ENCODE results near the gene BTAF1. TPM values are rescaled to one million over a fixed set of nuclear protein-coding genes. Genes with fewer than 3 reads are reported as not detected.

BTAF1 gene
- total RNA-seq, 1 experiment from 2014 or later = 37.0 TPM

GRCh38 chr10:92001995-92002394 lies 78.4 kb downstream of the BTAF1 start:
- H3K27ac Mint-ChIP-seq (ENCODE audit: low read depth, unreplicated experiment) = no peak overlapping the region
- H3K9me3 Mint-ChIP-seq (ENCODE audit: unreplicated experiment) = peaks cover 5% of the 10 kb centered on the region
- peaks cover 69% of the 10 kb centered on the region for H3K36me3 Mint-ChIP-seq (ENCODE audit: insufficient read depth, unreplicated experiment)
- CTCF ChIA-PET = interaction anchor here (0.6 kb wide), 1 partner anchor 324 kb away, joined by 3 read pairs; no protein-coding TSS in a partner anchor
- no peaks in the 10 kb centered on the region for H3K27me3 Mint-ChIP-seq (ENCODE audit: insufficient read depth, unreplicated experiment)
- no TSS peak for BruUV-seq (replicated peaks)
- POLR2A ChIA-PET = interaction anchor here (0.6 kb wide), 1 partner anchor 22 kb away, joined by 3 read pairs; no protein-coding TSS in a partner anchor
- no peak overlapping the region for H3K4me3 Mint-ChIP-seq (ENCODE audit: unreplicated experiment)
- TF ChIP-seq CTCF (IDR thresholded peaks at IDR 0.05; ENCODE audit: unreplicated experiment) = no peak
- intact Hi-C loops (cut with micrococcal nuclease) = no loop called here
- H3K4me1 Mint-ChIP-seq (ENCODE audit: insufficient read depth, unreplicated experiment) = no peaks in the 10 kb centered on the region
- DNase-seq (ENCODE audit: unreplicated experiment) = no peak

- Mint-ChIP-seq H3K27ac (ENCODE audit: low read depth, unreplicated experiment) (no peak overlapping the region), H3K4me1 (ENCODE audit: insufficient read depth, unreplicated experiment) (no peaks in the 10 kb centered on the region), H3K9me3 (ENCODE audit: unreplicated experiment) (peaks cover 5% of the 10 kb centered on the region), H3K4me3 (ENCODE audit: unreplicated experiment) (no peak overlapping the region), H3K36me3 (ENCODE audit: insufficient read depth, unreplicated experiment) (peaks cover 65% of the 10 kb centered on the region), H3K27me3 (ENCODE audit: insufficient read depth, unreplicated experiment) (no peaks in the 10 kb centered on the region)
- CTCF ChIA-PET = interaction anchor here (1.0 kb wide), 1 partner anchor 24 kb away, joined by 3 read pairs; no protein-coding TSS in a partner anchor
- intact Hi-C loops (cut with micrococcal nuclease) = no loop called here
- DNase-seq (ENCODE audit: unreplicated experiment) = no peak
- BruUV-seq (replicated peaks) = no TSS peak
- TF ChIP-seq CTCF (IDR thresholded peaks at IDR 0.05; ENCODE audit: unreplicated experiment) = no peak
- POLR2A ChIA-PET = interaction anchor here (0.6 to 1.0 kb wide), 2 partner anchors 9 to 57 kb away, joined by 3 to 4 read pairs; no protein-coding TSS in a partner anchor
These were observed 79.7 kb downstream of the BTAF1 start for GRCh38 chr10:92003258-92003657.

- POLR2A ChIA-PET = no interaction called here
- H3K27ac Mint-ChIP-seq (ENCODE audit: low read depth, unreplicated experiment) = no peak overlapping the region
- DNase-seq (ENCODE audit: unreplicated experiment) = no peak
- BruUV-seq (replicated peaks) = no TSS peak
- no peak overlapping the region for H3K4me3 Mint-ChIP-seq (ENCODE audit: unreplicated experiment)
- no peaks in the 10 kb centered on the region for H3K4me1 Mint-ChIP-seq (ENCODE audit: insufficient read depth, unreplicated experiment)
- H3K9me3 Mint-ChIP-seq (ENCODE audit: unreplicated experiment) = peaks cover 5% of the 10 kb centered on the region
- CTCF ChIA-PET = interaction anchor here (0.7 kb wide), 1 partner anchor 47 kb away, joined by 3 read pairs; no protein-coding TSS in a partner anchor
- H3K27me3 Mint-ChIP-seq (ENCODE audit: insufficient read depth, unreplicated experiment) = no peaks in the 10 kb centered on the region
- H3K36me3 Mint-ChIP-seq (ENCODE audit: insufficient read depth, unreplicated experiment) = peaks cover 43% of the 10 kb centered on the region
- intact Hi-C loops (cut with micrococcal nuclease) = no loop called here
- no peak for TF ChIP-seq CTCF (IDR thresholded peaks at IDR 0.05; ENCODE audit: unreplicated experiment)
These were observed 82.4 kb downstream of the BTAF1 start for GRCh38 chr10:92005978-92006377.

GRCh38 chr10:92009445-92009844 lies 85.9 kb downstream of the BTAF1 start:
- Mint-ChIP-seq H3K9me3 (ENCODE audit: unreplicated experiment) (no peaks in the 10 kb centered on the region), H3K4me1 (ENCODE audit: insufficient read depth, unreplicated experiment) (peaks cover 6% of the 10 kb centered on the region), H3K36me3 (ENCODE audit: insufficient read depth, unreplicated experiment) (peaks cover 45% of the 10 kb centered on the region), H3K27ac (ENCODE audit: low read depth, unreplicated experiment) (no peak overlapping the region), H3K4me3 (ENCODE audit: unreplicated experiment) (no peak overlapping the region), H3K27me3 (ENCODE audit: insufficient read depth, unreplicated experiment) (no peaks in the 10 kb centered on the region)
- ChIA-PET CTCF (interaction anchor here (0.6 kb wide), 1 partner anchor 223 kb away, joined by 4 read pairs; no protein-coding TSS in a partner anchor), POLR2A (no interaction called here)
- no peak for DNase-seq (ENCODE audit: unreplicated experiment)
- intact Hi-C loops (cut with micrococcal nuclease) = no loop called here
- TF ChIP-seq CTCF (IDR thresholded peaks at IDR 0.05; ENCODE audit: unreplicated experiment) = no peak
- BruUV-seq (replicated peaks) = no TSS peak
